NCI-H345 treated with DMSO at 0.1 percent for 48 hours (cell line): ENCODE data around the gene NAA35.
"Not testable (repeated sequence)": the region's sequence is repeated elsewhere in the genome, so short reads cannot be mapped to it uniquely, and the experiment has no call there.

Experiments used
- DNase-seq: peaks from one replicate; lab custom pipeline; 2025; ENCODE audit not compliant: unreplicated experiment; lab: John Stamatoyannopoulos, UW

Gene NAA35

DNA sequence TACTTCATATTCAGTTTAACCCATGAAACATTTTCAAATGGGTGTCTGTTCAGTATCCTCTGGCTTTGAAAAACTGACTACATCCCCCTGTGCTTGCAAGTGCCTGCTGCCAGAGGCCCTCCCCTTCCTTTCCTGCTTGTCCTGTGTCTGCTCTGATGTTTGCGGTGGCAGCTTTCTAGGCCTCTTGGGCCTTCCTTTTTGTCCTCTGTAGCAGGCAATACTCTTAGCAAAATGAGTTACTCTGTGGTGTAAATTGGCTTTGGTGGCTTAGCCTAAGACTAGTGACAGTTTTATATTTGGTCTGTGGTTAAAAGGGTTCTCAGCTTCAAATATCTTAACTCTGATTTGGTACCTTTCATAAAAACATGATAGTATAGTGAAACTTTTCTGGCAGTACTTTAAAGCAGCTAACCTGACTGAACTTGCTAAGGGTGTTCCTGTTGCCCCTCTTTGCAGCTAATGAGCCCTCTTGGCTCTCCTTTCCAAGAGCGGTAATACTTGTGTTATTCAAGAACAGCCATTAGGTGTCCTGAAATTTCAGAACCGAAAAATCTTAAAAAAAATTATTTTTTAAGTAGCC, 81.8 kb downstream of the NAA35 start:
- DNase-seq, result no peak

GRCh38 chr9:86027767-86028166, 86.8 kb downstream of the NAA35 start:
- DNase-seq, result no peak

DNA sequence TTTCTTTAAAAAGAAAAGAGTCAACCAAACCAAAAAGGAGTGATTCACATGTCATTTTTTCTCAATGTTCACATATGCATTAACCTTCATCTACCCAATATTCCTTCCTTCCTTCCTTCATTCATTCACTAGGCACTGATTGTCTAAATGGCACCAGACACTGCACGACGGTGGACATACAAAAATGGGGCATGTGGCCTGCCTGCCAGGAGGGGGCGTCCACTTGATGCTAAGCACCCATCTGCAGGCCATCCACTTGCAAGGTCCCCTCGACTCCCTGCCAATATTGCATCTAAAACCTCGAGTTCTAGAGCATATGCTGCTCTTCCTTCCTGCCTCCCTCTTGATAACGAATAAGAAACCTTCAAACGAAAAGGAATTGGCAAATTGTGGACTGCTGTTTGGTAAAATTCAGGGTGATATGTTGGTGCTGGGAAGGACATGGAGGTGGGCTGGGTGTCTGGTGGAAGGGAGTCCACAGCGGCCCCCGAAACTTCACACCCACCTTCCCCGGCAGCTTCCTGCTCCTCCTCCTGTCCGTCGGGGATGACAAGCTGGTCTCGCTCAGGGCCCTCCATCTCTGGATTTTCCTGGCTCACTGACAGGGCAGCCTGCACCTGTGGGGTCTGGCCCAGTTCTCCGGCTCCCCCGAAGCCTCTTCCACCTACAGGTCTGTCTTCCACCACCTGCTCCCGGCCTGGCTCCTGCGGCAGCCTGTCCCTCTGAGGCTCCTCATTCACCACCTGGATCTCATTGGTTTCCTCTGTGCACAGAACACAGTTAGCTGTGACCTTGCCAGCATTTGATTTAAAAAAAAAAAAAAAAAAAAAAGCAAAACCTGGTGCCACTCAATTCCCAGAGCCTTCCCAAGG, 94.2 kb downstream of the NAA35 start:
- DNase-seq, result peak; percentile 30

DNA sequence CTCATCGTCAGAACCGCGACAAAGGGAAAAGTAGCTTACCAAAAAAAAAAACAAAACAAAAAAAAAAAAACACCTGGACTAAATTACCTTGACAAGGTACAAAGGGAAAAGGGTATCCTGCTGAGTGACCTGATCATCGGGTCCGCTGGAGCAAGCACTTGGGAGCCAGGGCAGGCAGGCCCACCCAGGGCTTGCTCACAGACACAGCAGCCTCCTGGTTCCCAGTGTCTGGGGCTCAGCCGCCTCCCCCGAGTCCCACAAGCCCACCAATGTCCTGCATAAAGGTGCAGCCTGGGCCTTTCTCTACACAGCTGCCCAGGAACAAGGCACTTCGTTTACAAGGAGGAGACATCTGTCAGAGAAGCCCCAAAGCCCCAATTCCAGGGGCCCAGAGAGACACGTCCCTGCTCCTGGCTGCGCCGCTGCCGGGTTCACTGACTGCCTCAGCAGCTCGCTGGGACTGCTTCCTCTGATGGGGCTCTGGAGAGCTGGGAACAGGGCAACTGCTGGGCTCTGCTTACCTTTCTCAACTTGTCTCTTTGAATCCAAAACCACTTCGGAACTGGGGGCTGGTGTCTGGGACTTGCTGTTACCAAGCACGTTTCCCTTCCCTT, 95.0 kb downstream of the NAA35 start:
- DNase-seq, result peak; percentile 36

GRCh38 chr9:86036555-86036954, 95.6 kb downstream of the NAA35 start:
- peak; percentile 16 for DNase-seq

DNA sequence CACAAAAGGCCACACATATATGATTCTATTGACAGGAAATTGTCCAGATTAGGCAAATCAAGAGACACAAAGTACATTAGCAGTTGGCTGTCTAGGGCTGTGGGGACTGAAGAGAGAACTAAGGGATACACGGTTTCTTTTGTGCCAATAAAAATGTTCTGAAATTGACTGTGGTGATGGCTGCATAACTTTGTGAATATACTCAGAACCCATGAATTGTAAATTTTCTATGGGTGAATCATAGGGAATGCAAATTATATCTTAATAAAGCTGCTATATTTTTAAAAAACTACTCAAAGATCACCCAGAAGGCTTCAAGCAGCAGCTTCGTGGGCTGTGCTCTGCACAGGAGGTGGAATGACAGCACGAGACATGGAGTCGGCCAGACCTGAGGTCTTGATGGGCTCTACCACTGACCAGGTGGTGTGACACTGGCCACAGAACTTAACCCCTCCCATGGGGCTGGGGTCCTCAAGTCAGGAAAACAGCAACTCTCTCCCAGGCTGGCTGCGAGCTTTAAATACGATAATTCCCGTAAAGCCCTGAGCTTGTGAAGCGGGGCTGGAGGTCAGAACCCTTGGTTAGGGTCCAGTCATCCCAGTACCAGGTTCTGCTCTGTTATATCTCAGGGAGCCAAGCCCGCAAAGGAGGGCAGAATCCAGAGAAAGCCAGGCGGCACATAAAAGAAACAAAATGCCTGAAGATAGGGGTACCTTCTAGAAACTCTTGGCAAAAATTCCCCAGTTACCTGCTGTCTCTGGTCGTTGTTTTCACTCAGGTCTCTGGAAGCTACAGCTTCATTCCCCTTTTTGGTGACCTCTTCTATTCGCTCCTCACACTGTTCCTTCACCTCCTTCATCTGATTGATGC, 99.3 kb downstream of the NAA35 start:
- DNase-seq, result no peak

GRCh38 chr9:86040861-86041155, 99.9 kb downstream of the NAA35 start:
- no peak for DNase-seq

DNA sequence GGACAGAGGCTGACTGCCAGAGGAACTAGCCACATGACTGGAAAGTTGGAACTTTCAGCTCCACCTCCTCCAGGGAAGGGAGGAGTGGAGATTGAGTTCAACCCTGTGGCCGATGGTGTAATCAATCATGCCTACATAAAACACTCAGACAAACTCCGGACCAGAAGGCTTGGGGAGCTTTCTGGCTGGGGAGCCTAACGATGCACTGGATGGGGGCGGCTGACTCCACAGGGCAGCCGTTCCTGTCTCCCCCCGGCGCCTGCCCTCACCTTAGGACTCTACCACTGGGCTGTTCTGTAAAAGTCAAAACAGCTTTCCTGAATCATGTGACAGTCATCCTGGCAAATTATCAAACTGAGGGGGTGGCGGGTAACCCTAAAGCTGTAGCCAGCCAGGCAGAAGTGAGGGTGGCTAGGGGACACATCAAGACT, 100.4 kb downstream of the NAA35 start:
- no peak for DNase-seq

DNA sequence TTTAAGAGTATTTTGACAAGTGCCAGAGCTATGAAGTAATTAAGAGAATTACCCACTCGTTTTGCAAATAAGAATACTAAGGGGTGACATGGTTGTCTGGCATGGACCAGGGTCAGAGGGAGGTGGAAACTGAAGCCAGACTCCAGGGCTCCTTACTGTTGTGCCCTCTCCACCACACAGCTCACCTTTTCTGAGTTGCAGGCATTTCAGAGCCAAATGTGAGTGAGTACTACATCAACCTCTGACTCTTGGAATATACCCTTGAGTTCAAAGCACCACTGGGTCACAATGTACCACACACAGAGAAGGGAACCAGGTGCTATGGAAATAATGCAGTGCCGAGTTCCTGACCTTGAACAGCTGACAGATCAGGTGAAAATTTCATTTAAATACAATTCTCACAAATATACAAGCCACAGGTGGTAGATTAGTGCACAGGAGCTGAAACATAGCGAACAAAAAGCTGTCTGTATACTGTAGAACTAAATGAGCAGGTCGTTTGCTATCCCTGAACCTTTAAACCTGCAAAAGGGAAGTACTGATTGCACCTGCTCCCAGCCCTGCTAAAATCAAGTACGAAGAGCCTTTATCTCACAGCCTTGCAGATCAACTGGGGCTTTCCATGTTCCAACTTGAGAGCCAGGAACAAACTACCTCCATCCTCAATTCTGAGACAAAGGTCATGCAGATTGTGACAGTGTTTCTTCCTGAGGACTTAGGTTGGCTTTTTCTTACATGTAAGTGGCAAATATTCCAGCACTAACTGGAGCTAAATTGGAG, 101.4 kb downstream of the NAA35 start:
- no peak for DNase-seq

DNA sequence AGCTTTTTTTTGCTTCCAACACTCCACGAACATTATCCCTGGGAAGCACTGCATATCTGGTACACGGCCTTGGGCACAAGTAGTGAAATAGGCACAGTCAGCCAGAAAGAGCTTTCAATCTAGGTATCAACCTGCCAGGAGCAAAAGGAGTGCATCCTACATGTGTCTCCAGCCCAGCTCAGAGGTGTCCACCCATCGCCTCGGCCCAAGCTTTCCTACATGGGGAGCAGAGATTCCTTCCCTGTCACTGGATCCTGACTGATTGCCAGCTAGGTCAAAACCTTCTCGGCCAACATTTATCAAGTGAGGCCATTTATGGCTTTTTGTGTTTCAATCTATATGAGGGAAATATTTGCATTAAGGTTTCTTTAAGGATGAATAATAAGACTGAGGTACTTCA, 102.6 kb downstream of the NAA35 start:
- no peak for DNase-seq

- no peak for DNase-seq
Measured at GRCh38 chr9:86043999-86044398, 103.1 kb downstream of the NAA35 start.

GRCh38 chr9:86045654-86046053, 104.7 kb downstream of the NAA35 start:
- DNase-seq, result no peak

DNA sequence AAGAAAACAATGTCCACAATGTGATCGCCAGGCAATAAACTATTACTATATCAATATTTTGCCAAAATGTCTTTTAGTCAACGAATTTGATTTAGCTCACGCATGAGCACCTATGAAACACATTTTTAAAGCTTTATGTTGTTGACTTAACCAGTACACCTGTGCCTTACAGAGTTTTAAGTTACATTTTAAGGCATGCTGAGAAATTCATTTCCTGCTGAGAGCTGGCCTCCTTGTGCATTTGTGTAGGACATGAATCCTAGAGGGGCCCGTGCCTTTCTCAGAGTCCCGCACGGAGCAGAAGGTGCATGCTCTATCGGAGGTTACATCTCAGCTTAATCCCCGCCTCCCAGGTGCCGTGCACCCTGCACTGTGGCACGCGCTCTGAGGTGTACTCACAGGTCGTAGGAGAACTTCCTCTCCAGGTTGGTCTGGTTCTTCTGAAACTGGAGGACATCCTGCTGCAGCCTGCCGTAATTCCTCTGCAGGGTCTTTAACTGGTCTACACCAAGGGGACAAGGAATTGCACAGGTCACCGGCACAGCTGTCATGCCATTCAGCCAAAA, 105.2 kb downstream of the NAA35 start:
- no peak for DNase-seq

GRCh38 chr9:86046930-86047341, 106.0 kb downstream of the NAA35 start:
- no peak for DNase-seq

- no peak for DNase-seq
Measured at GRCh38 chr9:86047361-86047760, 106.4 kb downstream of the NAA35 start.

- DNase-seq, result not testable (repeated sequence)
Measured at GRCh38 chr9:86048018-86048742, 107.2 kb downstream of the NAA35 start.

DNA sequence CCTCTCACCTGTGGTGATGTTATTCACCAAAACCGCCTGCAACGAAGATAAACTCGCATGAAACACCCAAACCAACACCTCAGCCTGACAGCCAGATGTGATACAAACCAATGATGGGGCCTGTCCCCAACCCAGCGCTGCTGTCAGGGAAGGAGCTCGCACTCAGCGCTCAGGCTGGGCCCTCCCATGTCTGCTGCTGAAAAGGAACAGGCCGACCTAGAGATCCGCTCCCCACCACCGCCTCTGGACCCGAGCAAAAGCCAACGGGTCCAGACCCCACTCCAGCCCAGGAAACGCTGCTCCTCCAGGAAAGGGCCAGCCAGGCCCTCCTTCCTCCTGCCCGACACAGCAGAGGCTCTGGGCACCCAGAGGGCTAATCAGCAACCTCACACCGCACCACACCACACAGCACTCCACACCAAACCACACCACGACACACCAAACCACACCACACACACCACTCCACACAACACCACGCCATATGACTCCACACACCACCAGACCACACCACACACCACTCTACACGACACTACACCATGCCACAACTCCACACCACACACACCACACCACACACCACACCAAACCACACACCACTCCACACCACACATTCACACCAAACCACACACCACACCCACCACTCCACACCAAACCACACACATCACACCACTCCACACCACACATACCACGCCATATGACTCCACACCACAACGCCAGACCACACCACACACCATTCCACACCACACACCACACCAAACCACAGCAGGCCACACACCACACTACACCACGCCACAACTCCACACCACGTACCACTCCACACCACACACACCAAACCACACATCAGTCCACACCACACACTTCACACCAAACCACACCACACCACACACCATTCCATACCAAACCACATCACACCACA, 111.9 kb downstream of the NAA35 start:
- no peak for DNase-seq

DNA sequence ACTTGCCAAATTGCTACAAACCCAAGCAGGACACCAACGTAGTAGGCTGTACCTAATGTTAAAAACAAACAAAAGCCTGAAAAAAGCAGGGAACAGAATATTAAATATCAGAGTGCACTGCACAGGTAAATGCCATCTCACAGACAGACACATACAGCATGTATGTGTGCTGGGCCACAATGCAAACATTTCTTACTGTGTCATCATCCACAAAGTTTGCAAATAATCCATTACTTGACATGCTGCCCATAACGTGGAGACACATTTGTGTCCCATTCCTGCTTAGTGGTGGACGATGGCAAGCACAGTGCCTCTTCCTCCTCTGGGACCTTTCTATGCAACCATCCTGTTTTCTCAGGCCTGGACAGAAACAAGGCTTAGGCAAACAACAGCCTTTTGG, 113.7 kb downstream of the NAA35 start:
- DNase-seq, result no peak

DNA sequence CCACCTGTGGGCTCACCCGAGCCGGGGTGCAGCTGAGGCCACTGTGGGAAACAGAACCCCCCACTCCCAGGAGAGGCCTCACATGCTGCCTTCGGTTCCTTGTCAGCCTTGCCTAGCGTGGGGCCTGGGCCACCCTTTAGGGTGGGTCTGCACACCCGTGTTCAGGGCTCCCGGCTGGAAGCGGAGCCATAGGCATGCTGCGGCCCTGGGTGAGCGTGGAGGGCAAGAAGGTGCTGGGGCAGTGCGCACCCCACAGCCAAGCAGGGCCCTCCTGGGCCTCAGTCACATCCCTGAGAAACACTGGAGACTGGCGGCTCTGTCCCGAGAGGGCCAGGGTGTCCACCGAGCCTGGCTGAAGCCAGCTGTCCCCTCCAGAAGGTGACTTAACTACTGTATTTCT, 116.5 kb downstream of the NAA35 start:
- no peak for DNase-seq
